Prostate gland (tissue), 2 donors: ENCODE results near the gene LSAMP. TPM values are rescaled to one million over a fixed set of nuclear protein-coding genes. Genes with fewer than 3 reads are reported as not detected.

Experiments used
- DNase-seq: peaks from one replicate; pipeline ENCODE4 v3.0.0-alpha.2; 2019; ENCODE audit warnings: low spot score
- H3K27ac ChIP-seq, 2 donors: fragments of 200-600 bp; sonication (generic); 2 replicates each; pipeline ENCODE4 v1.5.1; 2017 to 2019
- H3K27me3 ChIP-seq: fragments of 200-600 bp; sonication (generic); replicated peaks from 2 replicates; pipeline ENCODE4 v1.5.1; 2019; ENCODE audit not compliant: insufficient read depth
- H3K36me3 ChIP-seq, 2 donors: fragments of 200-600 bp; sonication (generic); 1 replicate in 1 of 2; 2 replicates in 1 of 2; pipeline versions ENCODE4 v1.5.1 to v1.8.1; 2017 to 2019
- H3K4me1 ChIP-seq: fragments of 200-600 bp; sonication (generic); replicated peaks from 2 replicates; pipeline ENCODE4 v1.5.1; 2019
- H3K4me3 ChIP-seq, 2 donors: fragments of 200-600 bp; sonication (generic); 2 replicates each; pipeline ENCODE4 v1.5.1; 2017 to 2019
- H3K9me3 ChIP-seq: fragments of 200-600 bp; sonication (generic); 2 replicates; pipeline ENCODE4 v1.5.1; 2017
- POLR2A ChIP-seq: fragments of 450-650 bp; IDR thresholded peaks from one replicate; pipeline ENCODE4 v1.6.1; 2016; ENCODE audit warnings: antibody characterized with exemption, mild to moderate bottlenecking
- POLR2AphosphoS5 ChIP-seq: sonication (generic); formaldehyde crosslinking; IDR thresholded peaks from one replicate; pipeline ENCODE4 v1.6.1; 2017; ENCODE audit warnings: antibody characterized with exemption
- WGBS: methylation state at CpG from one replicate; pipeline ENCODE4 v1.1.5; 2018; 5-methylcytosine and 5-hydroxymethylcytosine counted together
- intact Hi-C: fragments of 100-400 bp; cut with DNase I; formaldehyde crosslinking; loops from one replicate; pipeline ENCODE4 v1.14.2; 2022
- total RNA-seq, 2 donors: library from RNA; depleted of rRNA; stranded (reverse); fragments of >200 nt; gene quantifications; one replicate each; pipeline ENCODE4 v1.1.0, GENCODE V29; 2016
- TF ChIP-seq, protein P1 (sequence below), 4 experiments: fragments of 200-600 bp in 2 of 4; fragments of 450-650 bp in 2 of 4; sonication (generic) in 2 of 4; IDR thresholded peaks; 1 replicate in 3 of 4; 2 replicates in 1 of 4; pipeline ENCODE4 v1.5.1; 2016 to 2019; ENCODE audit warnings: antibody characterized with exemption in 4 of 4, mild to moderate bottlenecking in 2 of 4, moderate library complexity in 2 of 4

Gene LSAMP
- total RNA-seq, 2 donors from 2014 or later, result 15.4 to 38.0 TPM

DNA sequence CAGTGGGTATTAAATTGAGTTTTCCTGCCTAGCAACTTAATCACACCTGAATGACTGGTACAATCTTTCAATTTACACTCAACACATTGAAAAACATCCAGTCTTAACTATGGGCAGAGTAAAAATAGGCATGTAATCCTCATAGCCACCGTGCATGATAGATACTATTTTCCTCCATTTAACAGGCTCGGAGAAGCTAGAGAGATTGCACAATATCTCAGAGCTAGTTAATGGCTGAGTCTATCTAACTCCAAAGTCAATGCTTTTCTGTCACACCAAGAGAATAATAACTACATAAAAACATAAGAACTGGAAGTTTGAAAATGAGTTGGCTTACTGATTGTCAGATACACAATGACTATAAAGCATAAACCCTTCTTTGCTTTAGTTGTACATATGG lies 36.8 kb downstream of the LSAMP start:
- Histone ChIP-seq H3K36me3 (no peaks in the 10 kb centered on the region), H3K9me3 (no peaks in the 10 kb centered on the region), H3K4me1 (no peaks in the 10 kb centered on the region), H3K27ac (no peak overlapping the region), H3K4me3 (no peak overlapping the region), H3K27me3 (no peaks in the 10 kb centered on the region)
- 83% methylated on average over 2 of the region's 2 CpGs for WGBS
- DNase-seq, result no peak
- TF ChIP-seq POLR2A (no peak), POLR2AphosphoS5 (no peak)
- TF ChIP-seq, protein P1, sequence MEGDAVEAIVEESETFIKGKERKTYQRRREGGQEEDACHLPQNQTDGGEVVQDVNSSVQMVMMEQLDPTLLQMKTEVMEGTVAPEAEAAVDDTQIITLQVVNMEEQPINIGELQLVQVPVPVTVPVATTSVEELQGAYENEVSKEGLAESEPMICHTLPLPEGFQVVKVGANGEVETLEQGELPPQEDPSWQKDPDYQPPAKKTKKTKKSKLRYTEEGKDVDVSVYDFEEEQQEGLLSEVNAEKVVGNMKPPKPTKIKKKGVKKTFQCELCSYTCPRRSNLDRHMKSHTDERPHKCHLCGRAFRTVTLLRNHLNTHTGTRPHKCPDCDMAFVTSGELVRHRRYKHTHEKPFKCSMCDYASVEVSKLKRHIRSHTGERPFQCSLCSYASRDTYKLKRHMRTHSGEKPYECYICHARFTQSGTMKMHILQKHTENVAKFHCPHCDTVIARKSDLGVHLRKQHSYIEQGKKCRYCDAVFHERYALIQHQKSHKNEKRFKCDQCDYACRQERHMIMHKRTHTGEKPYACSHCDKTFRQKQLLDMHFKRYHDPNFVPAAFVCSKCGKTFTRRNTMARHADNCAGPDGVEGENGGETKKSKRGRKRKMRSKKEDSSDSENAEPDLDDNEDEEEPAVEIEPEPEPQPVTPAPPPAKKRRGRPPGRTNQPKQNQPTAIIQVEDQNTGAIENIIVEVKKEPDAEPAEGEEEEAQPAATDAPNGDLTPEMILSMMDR (IDR thresholded peaks at IDR 0.05), result no peak
- intact Hi-C loops, result no loop called here

- no peak for DNase-seq
- H3K4me1 ChIP-seq, result no peaks in the 10 kb centered on the region
- no peak overlapping the region for H3K4me3 ChIP-seq
- H3K9me3 ChIP-seq, result no peaks in the 10 kb centered on the region
- no peaks in the 10 kb centered on the region for H3K36me3 ChIP-seq
- intact Hi-C loops, result no loop called here
- H3K27me3 ChIP-seq, result no peaks in the 10 kb centered on the region
- no peak overlapping the region for H3K27ac ChIP-seq
- 82% methylated on average over 2 of the region's 2 CpGs for WGBS
- TF ChIP-seq POLR2AphosphoS5 (no peak), POLR2A (no peak)
- TF ChIP-seq, protein P1 (IDR thresholded peaks at IDR 0.05), result no peak
Observed at GRCh38 chr3:116405231-116405630, 40.1 kb downstream of the LSAMP start.

DNA sequence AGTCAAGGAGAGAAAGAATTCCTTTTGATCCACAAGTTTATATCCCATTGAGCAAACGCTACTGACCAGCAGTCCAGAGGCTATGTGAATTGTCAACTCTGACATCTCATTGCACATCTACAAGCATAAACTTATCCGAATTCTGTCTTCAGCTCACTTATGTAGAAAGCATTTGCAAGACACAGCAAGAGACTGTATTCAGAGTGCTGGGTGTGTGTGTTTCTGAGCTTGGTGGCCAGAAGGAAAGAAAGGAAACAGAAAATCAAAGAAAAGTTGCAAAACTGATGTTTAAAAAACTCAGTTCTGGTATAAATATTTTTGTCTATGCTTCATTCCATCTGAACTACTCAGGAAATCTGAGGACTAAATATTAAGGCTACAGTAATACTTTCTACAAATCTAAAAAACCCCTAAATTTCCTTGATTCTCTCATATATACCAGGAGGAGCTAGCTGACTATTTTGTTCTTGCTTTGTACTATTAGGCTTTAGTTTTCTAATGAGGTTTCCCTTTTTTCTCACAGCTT lies 45.5 kb downstream of the LSAMP start:
- intact Hi-C loops, result no loop called here
- no peaks in the 10 kb centered on the region for H3K4me1 ChIP-seq
- H3K9me3 ChIP-seq, result no peaks in the 10 kb centered on the region
- 66% methylated on average over 2 of the region's 2 CpGs for WGBS
- no peaks in the 10 kb centered on the region for H3K36me3 ChIP-seq
- TF ChIP-seq POLR2A (no peak), POLR2AphosphoS5 (no peak)
- TF ChIP-seq, protein P1 (IDR thresholded peaks at IDR 0.05), result no peak
- H3K27me3 ChIP-seq, result no peaks in the 10 kb centered on the region
- H3K27ac ChIP-seq, result no peak overlapping the region
- DNase-seq, result no peak
- H3K4me3 ChIP-seq, result no peak overlapping the region

GRCh38 chr3:116394365-116394764 lies 50.9 kb downstream of the LSAMP start:
- no peak overlapping the region for H3K27ac ChIP-seq
- no peaks in the 10 kb centered on the region for H3K36me3 ChIP-seq
- no peak for TF ChIP-seq POLR2A
- TF ChIP-seq, protein P1 (IDR thresholded peaks at IDR 0.05), result no peak
- TF ChIP-seq POLR2AphosphoS5, result no peak
- no peaks in the 10 kb centered on the region for H3K9me3 ChIP-seq
- no peaks in the 10 kb centered on the region for H3K4me1 ChIP-seq
- no peak overlapping the region for H3K4me3 ChIP-seq
- intact Hi-C loops, result no loop called here
- no peaks in the 10 kb centered on the region for H3K27me3 ChIP-seq
- WGBS, result 43% methylated on average over 4 of the region's 4 CpGs
- DNase-seq, result no peak

DNA sequence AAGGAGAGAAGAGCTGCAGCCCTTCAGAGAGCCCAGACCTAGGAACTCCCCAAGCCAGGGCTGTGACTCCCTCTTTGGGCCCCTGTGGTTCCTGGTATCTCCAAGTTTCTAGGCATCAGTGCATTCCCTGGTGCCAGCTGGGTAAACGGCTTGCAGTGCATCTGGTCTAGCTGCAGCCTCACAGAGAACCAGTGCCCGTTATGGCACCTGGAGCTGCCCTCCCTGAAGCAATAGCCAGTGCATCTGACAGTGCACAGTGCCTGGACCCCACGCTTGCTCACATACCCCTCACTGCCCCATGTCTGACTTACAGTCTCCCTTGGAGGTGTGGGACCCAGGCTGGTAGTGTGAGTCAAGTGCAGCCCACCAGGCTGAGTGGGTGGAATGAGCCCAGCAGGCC lies 52.1 kb downstream of the LSAMP start:
- no peaks in the 10 kb centered on the region for H3K9me3 ChIP-seq
- H3K36me3 ChIP-seq, result no peaks in the 10 kb centered on the region
- TF ChIP-seq POLR2A (no peak), POLR2AphosphoS5 (no peak)
- TF ChIP-seq, protein P1 (IDR thresholded peaks at IDR 0.05), result no peak
- intact Hi-C loops, result no loop called here
- no peaks in the 10 kb centered on the region for H3K4me1 ChIP-seq
- no peak overlapping the region for H3K27ac ChIP-seq
- no peaks in the 10 kb centered on the region for H3K27me3 ChIP-seq
- DNase-seq, result no peak
- WGBS, result 82% methylated on average over 3 of the region's 3 CpGs
- H3K4me3 ChIP-seq, result no peak overlapping the region
